GM12878 (cell line): ENCODE measurements around the gene SARDH. TPM values are rescaled to one million over a fixed set of nuclear protein-coding genes. Genes with fewer than 3 reads are reported as not detected.

Experiments
- ATAC-seq: fragments of 200-7000 bp; cut with Tn5 transposase; 3 replicates; pipeline ENCODE4 v1.9.1; 2020; ENCODE audit warnings: mild to moderate bottlenecking, moderate library complexity
- BruUV-seq: library from RNA; stranded (reverse); fragments of 400-500 nt; replicated peaks from 2 replicates; lab custom pipeline; 2021; lab: Mats Ljungman, UMichigan
- CTCF ChIA-PET: fragments of 300-600 bp; sonication (Branson Sonifier 250); formaldehyde crosslinking; extraction: SDS; loops from one replicate; lab custom pipeline; 2021; ENCODE audit warnings: inconsistent platforms; lab: Yijun Ruan, JAX
- POLR2A ChIA-PET: fragments of 350-600 bp; formaldehyde crosslinking; extraction: SDS; loops from one replicate; lab custom pipeline; 2021; ENCODE audit warnings: inconsistent platforms; lab: Charles Lee
- RAD21 ChIA-PET: fragments of 300-600 bp; sonication (Branson Sonifier 250); formaldehyde crosslinking; loops from one replicate; lab custom pipeline; 2023; ENCODE audit warnings: antibody characterized with exemption; ENCODE audit not compliant: unreplicated experiment; lab: Charles Lee
- SMC1A ChIA-PET: fragments of 300-600 bp; sonication (Branson Sonifier 250); formaldehyde crosslinking; loops from one replicate; lab custom pipeline; 2023; ENCODE audit not compliant: unreplicated experiment, uncharacterized antibody; lab: Charles Lee
- DNase-seq: peaks from one replicate; pipeline ENCODE4 v3.0.0-alpha.2; 2011; ENCODE audit warnings: low read depth, low spot score
- FAIRE-seq: peaks from 3 replicates; lab custom pipeline; 2011; peaks lifted over from hg19 to GRCh38; lab: Jason Lieb, UNC
- H2AFZ ChIP-seq: 2 replicates; pipeline ENCODE4 v1.6.0; 2011; ENCODE audit warnings: low read depth, low read length, control low read depth; ENCODE audit not compliant: control insufficient read depth
- H3K27ac ChIP-seq: 2 replicates; pipeline ENCODE4 v1.5.1; 2011; ENCODE audit warnings: control low read depth; ENCODE audit not compliant: control insufficient read depth, insufficient read depth
- H3K27me3 ChIP-seq, 2 experiments: replicated peaks in 1 of 2; 2 replicates each; pipeline versions ENCODE4 v1.6.0 to v1.6.1; 2011; ENCODE audit warnings: low read length in 1 of 2; ENCODE audit not compliant: control insufficient read depth in 2 of 2, insufficient read depth in 2 of 2
- H3K36me3 ChIP-seq, 2 experiments: 2 replicates each; pipeline ENCODE4 v1.5.1; 2011; ENCODE audit warnings: low read length in 1 of 2; ENCODE audit not compliant: control insufficient read depth in 2 of 2, insufficient read depth in 2 of 2
- H3K4me1 ChIP-seq: 2 replicates; pipeline ENCODE4 v1.6.1; 2011; ENCODE audit warnings: mild to moderate bottlenecking, low read length, moderate library complexity, mixed read lengths; ENCODE audit not compliant: control insufficient read depth, insufficient read depth
- H3K4me2 ChIP-seq: 2 replicates; pipeline ENCODE4 v1.6.0; 2011; ENCODE audit warnings: control low read depth; ENCODE audit not compliant: control insufficient read depth, insufficient read depth
- H3K4me3 ChIP-seq: fragments of 200-600 bp; sonication (generic); 2 replicates; pipeline ENCODE4 v1.5.1; 2016
- H3K79me2 ChIP-seq: 2 replicates; pipeline ENCODE4 v1.6.0; 2011; ENCODE audit warnings: low read length; ENCODE audit not compliant: control insufficient read depth, insufficient read depth
- H3K9ac ChIP-seq: 2 replicates; pipeline ENCODE4 v1.8.0; 2011; ENCODE audit warnings: low read length, control low read depth, mixed read lengths; ENCODE audit not compliant: control insufficient read depth, insufficient read depth
- H3K9me3 ChIP-seq: replicated peaks from 3 replicates; pipeline ENCODE4 v1.5.1; 2011; ENCODE audit warnings: mild to moderate bottlenecking, low read length; ENCODE audit not compliant: control insufficient read depth, insufficient read depth
- H4K20me1 ChIP-seq: 2 replicates; pipeline ENCODE4 v1.6.0; 2011; ENCODE audit not compliant: control insufficient read depth, insufficient read depth
- GATAD2B ChIP-seq: fragments of 450-650 bp; conservative IDR thresholded peaks from 2 replicates; pipeline ENCODE4 v1.6.1; 2017; ENCODE audit warnings: low read depth, mild to moderate bottlenecking, moderate library complexity
- MXI1 ChIP-seq: fragments of 150-350 bp; IDR thresholded peaks from 2 replicates; pipeline ENCODE4 v1.6.1; 2011; ENCODE audit warnings: low read depth, mild to moderate bottlenecking, inconsistent platforms, low read length, improper control_type of control experiment
- ZNF622 ChIP-seq: fragments of 450-650 bp; IDR thresholded peaks from 2 replicates; pipeline ENCODE4 v1.6.1; 2017; ENCODE audit warnings: mild to moderate bottlenecking, inconsistent platforms
- WGBS: methylation state at CpG from one replicate; pipeline ENCODE4 v1.1.6; 2016; ENCODE audit warnings: low lambda C conversion rate; ENCODE audit not compliant: insufficient replicate concordance, insufficient coverage; ENCODE audit errors: missing lambda C conversion rate; 5-methylcytosine and 5-hydroxymethylcytosine counted together
- in situ Hi-C: fragments of 300-500 bp; cut with MboI; formaldehyde crosslinking; loops from 9 replicates; pipeline ENCODE4 v1.14.3; 2018; ENCODE audit warnings: mixed read lengths
- intact Hi-C: fragments of 100-400 bp; cut with micrococcal nuclease; formaldehyde crosslinking; loops from one replicate; pipeline ENCODE4 v1.14.2; 2022; ENCODE audit not compliant: unreplicated experiment
- polyA plus RNA-seq, 11 experiments: library from polyadenylated mRNA; depleted of rRNA in 4 of 11; unstranded in 6 of 11; stranded (reverse) in 5 of 11; fragments of >200 nt; fragmentation: Nextera tagmentation in 4 of 11; fragmentation: Illumina TruSeq in 1 of 11; extraction: Ambion mirVana in 4 of 11; extraction: Trizol in 1 of 11; gene quantifications; 1 replicate in 1 of 11; 2 replicates in 10 of 11; pipeline versions ENCODE4 v1.2.1 to v1.2.3, GENCODE V29; 2011 to 2016; ENCODE audit warnings: inconsistent platforms in 2 of 11, missing spikeins in 2 of 11, low read depth in 1 of 11
- total RNA-seq, 4 experiments: library from RNA; depleted of rRNA in 3 of 4; stranded (reverse); fragments of >200 nt in 3 of 4; fragmentation: Illumina TruSeq in 1 of 4; extraction: Trizol in 1 of 4; gene quantifications; 2 replicates each; pipeline versions ENCODE4 v1.2.1 to v1.2.3, GENCODE V29; 2013 to 2021

SARDH gene
- total and polyA plus RNA-seq, 10 of the 15 experiments (the other 5 are each of a cell fraction or from before 2014, with no cell fraction given): 0.03 to 0.15 (median 0.10) TPM; not detected in 6

DNA sequence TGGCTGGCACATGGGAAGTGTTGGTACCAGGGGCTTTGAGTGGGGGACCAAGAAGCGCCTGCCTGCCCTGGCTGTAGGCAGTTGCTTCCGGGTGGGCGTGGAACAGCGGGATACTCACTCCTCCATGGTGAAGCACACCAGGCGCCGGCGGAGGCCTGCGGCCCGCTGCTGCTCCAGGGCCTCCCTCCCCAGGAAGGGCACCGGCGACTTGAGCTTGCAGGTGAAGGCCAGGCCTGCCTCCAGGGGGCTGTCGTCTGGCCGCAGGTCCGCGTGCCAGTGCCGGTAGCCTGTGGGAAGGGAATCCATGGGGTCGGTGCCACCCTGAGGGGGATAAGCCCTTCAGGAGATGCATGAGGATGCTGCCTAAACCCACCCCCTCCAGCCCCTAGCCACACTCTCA lies 67.7 kb downstream of the SARDH start:
- in situ Hi-C loops (no loop called here), intact Hi-C loops (no loop called here)
- WGBS: 54% methylated on average over 12 of the region's 17 CpGs
- H3K4me1 ChIP-seq: no peaks in the 10 kb centered on the region
- SMC1A ChIA-PET: no interaction called here
- TF ChIP-seq ZNF622 (no peak), GATAD2B (no peak)
- H3K4me3 ChIP-seq: no peak overlapping the region
- no peak for FAIRE-seq
- no peaks in the 10 kb centered on the region for H3K79me2 ChIP-seq
- no peak overlapping the region for H2AFZ ChIP-seq
- H3K27me3 ChIP-seq: no peaks in the 10 kb centered on the region
- DNase-seq: no peak
- no peak for ATAC-seq
- H3K27ac ChIP-seq: no peak overlapping the region
- no peak overlapping the region for H3K9ac ChIP-seq
- RAD21 ChIA-PET: no interaction called here
- no peaks in the 10 kb centered on the region for H3K36me3 ChIP-seq
- CTCF ChIA-PET: no interaction called here
- POLR2A ChIA-PET: no interaction called here
- H3K4me2 ChIP-seq: no peak overlapping the region
- no TSS peak for BruUV-seq
- H4K20me1 ChIP-seq: no peaks in the 10 kb centered on the region
- H3K9me3 ChIP-seq: no peaks in the 10 kb centered on the region

DNA sequence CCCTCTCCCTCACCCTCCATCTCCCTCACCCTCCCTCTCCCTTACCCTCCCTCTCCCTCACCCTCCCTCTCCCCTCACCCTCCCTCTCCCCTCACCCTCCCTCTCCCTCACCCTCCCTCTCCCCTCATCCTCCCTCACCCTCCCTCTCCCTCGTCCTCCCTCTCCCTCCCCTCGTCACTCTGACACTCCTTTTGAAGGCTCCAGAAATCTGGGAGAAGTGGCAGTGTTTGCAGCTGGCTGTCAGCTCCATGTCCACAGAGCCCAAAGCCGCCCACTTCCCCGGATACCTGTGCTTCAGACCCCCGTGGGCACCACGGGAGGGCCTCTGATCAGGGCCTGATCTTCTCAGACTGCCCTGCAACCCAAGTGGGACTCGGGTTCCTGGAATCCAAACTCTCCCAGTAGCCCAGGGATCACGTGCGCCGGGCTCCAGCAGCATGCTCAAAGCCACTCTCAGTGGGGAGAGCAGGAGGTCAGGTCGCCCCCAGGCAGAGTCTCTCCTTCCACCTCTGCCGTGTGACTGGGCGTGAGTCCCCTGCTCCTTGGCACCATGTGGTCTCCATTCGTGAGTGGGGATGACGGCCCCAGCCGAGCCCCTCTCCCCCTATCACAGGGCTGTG lies 68.9 kb downstream of the SARDH start:
- 33% methylated on average over 14 of the region's 16 CpGs for WGBS
- H2AFZ ChIP-seq: no peak overlapping the region
- BruUV-seq: no TSS peak
- H4K20me1 ChIP-seq: no peaks in the 10 kb centered on the region
- POLR2A ChIA-PET: no interaction called here
- H3K4me3 ChIP-seq: no peak overlapping the region
- in situ Hi-C loops (no loop called here), intact Hi-C loops (no loop called here)
- no peak overlapping the region for H3K4me2 ChIP-seq
- SMC1A ChIA-PET: no interaction called here
- DNase-seq (no peak), ATAC-seq (no peak), FAIRE-seq (no peak)
- RAD21 ChIA-PET: no interaction called here
- H3K79me2 ChIP-seq: no peaks in the 10 kb centered on the region
- H3K27me3 ChIP-seq: no peaks in the 10 kb centered on the region; a peak in 1 of 4 replicates
- no peaks in the 10 kb centered on the region for H3K9me3 ChIP-seq
- CTCF ChIA-PET: no interaction called here
- H3K36me3 ChIP-seq: no peaks in the 10 kb centered on the region
- no peak overlapping the region for H3K9ac ChIP-seq
- TF ChIP-seq MXI1: no peak
- TF ChIP-seq, all 136 proteins: peak for 0
- Histone ChIP-seq H3K4me1 (no peaks in the 10 kb centered on the region), H3K27ac (no peak overlapping the region)
